RCC 7860 (cell line): ENCODE measurements around the gene FAM9A.
"Not testable (repeated sequence)": the region's sequence is repeated elsewhere in the genome, so short reads cannot be mapped to it uniquely, and the experiment has no call there.

ENCODE experiments used
- DNase-seq: peaks from one replicate; pipeline ENCODE4 v3.0.0-alpha.2; 2015; ENCODE audit warnings: low spot score
- FAIRE-seq: peaks from 2 replicates; lab custom pipeline; 2012; peaks lifted over from hg19 to GRCh38; lab: Jason Lieb, UNC

Gene FAM9A

DNA sequence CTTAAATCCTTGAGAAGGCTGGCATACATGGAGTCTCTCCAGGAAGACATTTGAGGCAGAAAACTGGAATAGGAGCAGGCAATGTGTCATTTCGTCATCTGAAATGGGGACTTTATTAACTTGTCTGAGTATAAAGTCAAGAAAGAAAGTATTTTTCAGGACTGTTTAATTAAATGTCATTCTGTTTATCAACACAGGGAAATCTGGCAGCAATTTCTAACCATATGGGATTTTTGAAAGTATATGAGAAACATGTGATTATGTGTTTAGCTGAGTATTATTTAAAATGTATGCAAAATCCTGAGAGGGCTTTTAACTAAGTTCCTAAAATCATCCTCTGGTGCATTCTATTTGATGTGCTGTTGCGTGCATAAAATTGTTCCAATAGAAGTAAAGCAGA is 3.9 kb upstream of the FAM9A start:
- no peak for FAIRE-seq
- no peak for DNase-seq

- DNase-seq (no peak), FAIRE-seq (no peak)
These were observed 2.1 kb upstream of the FAM9A start for GRCh38 chrX:8803326-8803725.

- not testable (repeated sequence) for FAIRE-seq, DNase-seq
These were observed 832 bp downstream of the FAM9A start for GRCh38 chrX:8800351-8800750.

GRCh38 chrX:8799281-8799680 is 1.9 kb downstream of the FAM9A start:
- not testable (repeated sequence) for DNase-seq, FAIRE-seq

- FAIRE-seq, DNase-seq: not testable (repeated sequence)
These were observed 2.5 kb downstream of the FAM9A start for GRCh38 chrX:8798702-8799101.

GRCh38 chrX:8787119-8787518 is 14.1 kb downstream of the FAM9A start:
- not testable (repeated sequence) for DNase-seq, FAIRE-seq

DNA sequence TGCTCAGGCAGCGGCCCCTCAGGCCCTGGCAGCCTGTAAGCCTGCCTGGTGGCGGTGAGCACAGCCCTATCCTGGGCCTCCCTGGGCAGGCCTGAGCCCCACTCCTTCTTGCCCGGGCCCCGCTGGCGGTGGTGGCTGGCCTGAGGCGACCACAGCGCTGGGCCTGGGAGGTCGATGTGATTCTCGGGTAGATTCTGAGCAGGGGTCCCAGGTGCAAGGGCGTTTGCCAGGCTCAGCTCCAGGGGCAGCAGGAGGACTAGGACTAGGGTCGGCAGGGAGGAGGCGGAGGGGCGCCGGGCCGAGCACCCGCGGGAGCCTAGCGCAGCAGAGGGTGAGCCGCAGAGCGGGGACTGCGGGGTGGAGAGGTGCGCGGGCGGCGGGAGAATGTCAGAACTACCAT is 17.0 kb downstream of the FAM9A start:
- FAIRE-seq: no peak
- no peak for DNase-seq

- FAIRE-seq (no peak), DNase-seq (no peak)
These were observed 17.5 kb downstream of the FAM9A start for GRCh38 chrX:8783714-8784098.

DNA sequence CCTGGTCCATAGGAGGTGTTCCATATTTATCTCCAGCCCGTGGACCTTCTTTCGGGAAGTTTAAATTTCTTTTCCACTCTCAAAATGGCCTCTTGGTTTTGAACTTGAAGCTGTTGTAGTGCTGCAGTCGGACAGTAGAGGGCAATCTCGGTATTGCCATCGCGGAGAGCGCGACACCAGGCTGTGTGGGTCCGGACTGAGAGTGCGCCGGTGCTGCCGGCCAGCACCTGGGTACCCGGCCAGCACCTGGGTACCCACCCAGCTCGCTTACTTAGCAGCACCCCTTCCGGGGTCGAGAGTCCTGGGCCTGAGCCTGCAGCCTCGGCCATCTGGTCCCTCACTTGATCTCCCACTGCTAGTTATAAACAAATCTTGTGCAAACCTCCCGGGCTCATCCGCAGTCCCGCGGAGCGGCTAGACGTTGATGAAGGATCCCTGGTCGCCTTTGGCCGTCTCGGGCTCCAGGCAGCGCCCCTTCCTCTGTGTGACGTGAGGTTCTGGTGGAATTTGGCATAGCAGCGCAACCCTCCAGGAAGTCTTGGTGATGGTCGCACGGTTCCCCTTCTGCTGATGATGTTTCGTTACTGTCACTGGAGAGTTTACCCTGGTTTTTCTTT is 18.0 kb downstream of the FAM9A start:
- FAIRE-seq (no peak), DNase-seq (no peak)

GRCh38 chrX:8782595-8782994 is 18.6 kb downstream of the FAM9A start:
- no peak for DNase-seq
- no peak for FAIRE-seq

- not testable (repeated sequence) for DNase-seq, FAIRE-seq
These were observed 19.3 kb downstream of the FAM9A start for GRCh38 chrX:8781921-8782320.

GRCh38 chrX:8773117-8773516 is 28.1 kb downstream of the FAM9A start:
- FAIRE-seq (no peak), DNase-seq (no peak)

DNA sequence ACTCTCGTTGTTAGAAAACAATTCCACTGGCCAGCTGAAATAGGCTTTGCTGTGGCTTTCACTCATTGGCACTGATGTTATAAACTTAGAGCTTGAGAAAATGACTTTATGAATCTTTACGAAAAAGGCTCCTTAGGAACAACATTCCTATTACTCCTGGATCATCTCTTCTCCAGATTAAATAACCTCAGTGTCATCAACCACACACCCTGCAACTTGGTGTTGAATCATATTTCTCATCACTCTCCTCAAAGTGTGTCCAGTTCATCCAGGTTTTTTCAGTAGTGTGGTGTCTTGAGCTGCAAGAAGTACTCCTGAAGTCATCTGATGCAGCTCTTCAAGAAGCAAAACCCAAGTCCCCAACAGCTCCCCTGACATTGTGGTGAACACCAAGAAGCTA is 41.2 kb downstream of the FAM9A start:
- FAIRE-seq (no peak), DNase-seq (no peak)

GRCh38 chrX:8758706-8759105 is 42.5 kb downstream of the FAM9A start:
- DNase-seq, FAIRE-seq: not testable (repeated sequence)

- DNase-seq, FAIRE-seq: not testable (repeated sequence)
These were observed 43.4 kb downstream of the FAM9A start for GRCh38 chrX:8757609-8758389.

DNA sequence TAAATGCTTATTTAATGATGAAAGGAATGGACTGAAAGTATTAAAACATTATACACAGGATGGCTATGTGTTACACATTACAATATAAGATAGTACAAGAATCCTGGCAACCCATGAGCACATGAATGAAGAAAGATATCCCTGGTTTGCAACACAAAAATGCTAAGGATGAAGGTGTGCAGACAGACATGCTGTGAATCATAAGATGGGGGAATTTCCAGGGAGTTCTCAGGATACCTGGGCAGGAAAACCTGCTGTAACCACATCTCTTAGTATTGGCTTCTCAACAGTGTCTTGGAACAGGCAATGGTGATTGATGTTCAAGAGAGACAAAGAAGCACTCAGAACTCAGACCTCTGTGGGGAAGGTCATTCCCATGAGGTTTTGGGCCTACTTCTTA is 45.4 kb downstream of the FAM9A start:
- no peak for FAIRE-seq
- DNase-seq: no peak

GRCh38 chrX:8755116-8755515 is 46.1 kb downstream of the FAM9A start:
- DNase-seq (no peak), FAIRE-seq (no peak)

GRCh38 chrX:8749697-8750096 is 51.5 kb downstream of the FAM9A start:
- DNase-seq (no peak), FAIRE-seq (no peak)

DNA sequence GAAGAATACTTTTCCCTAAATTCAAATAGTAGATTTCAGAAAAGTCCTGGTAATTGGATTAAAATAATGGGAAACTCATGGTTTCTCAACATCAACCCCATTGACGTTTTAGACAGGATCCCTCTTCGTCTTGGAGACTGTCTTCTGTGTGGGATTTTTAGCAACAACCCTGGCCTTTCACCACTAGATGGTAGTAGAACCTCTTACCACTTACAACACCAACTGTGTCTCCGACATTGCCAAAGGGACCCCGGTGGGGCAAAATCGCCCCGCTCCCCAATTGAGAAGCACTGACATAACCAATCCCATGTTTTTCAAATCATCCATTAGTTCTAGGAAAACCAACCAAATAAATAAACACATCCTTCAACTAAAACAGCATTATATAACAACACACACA is 52.3 kb downstream of the FAM9A start:
- no peak for FAIRE-seq

GRCh38 chrX:8743126-8743732 is 58.0 kb downstream of the FAM9A start:
- DNase-seq (no peak), FAIRE-seq (no peak)

More for the DNA sequence above, 52.3 kb downstream of the FAM9A start:
- peak; percentile 5 for DNase-seq

- FAIRE-seq: no peak
These were observed 59.2 kb downstream of the FAM9A start for GRCh38 chrX:8741981-8742380.

More at GRCh38 chrX:8741981-8742380, 59.2 kb downstream of the FAM9A start:
- DNase-seq: no peak
